H9 (cell line): ENCODE results near the gene SRD5A3. TPM values are rescaled to one million over a fixed set of nuclear protein-coding genes. Genes with fewer than 3 reads are reported as not detected.

Experiments
- DNase-seq: peaks from one replicate; pipeline ENCODE4 v3.0.0-alpha.2; 2017
- H2AFZ ChIP-seq: one replicate; pipeline ENCODE4 v1.6.1; 2013; ENCODE audit warnings: mild to moderate bottlenecking, low read length, control low read depth, moderate library complexity
- H2AK5ac ChIP-seq: 2 replicates; pipeline ENCODE4 v1.6.1; 2013; ENCODE audit warnings: low read length, control low read depth, mixed read lengths; ENCODE audit not compliant: insufficient read length
- H2BK120ac ChIP-seq: one replicate; pipeline ENCODE4 v1.6.1; 2013; ENCODE audit warnings: low read depth, mild to moderate bottlenecking, low read length, control low read depth, inconsistent platforms; ENCODE audit not compliant: poor library complexity, severe bottlenecking
- H2BK12ac ChIP-seq: 2 replicates; pipeline ENCODE4 v1.6.1; 2013; ENCODE audit warnings: low read length, control low read depth, mixed read lengths, low read depth; ENCODE audit not compliant: insufficient read length
- H2BK15ac ChIP-seq: 2 replicates; pipeline ENCODE4 v1.6.1; 2013; ENCODE audit warnings: low read depth, low read length, control low read depth
- H2BK20ac ChIP-seq: one replicate; pipeline ENCODE4 v1.6.1; 2013; ENCODE audit warnings: low read depth, mild to moderate bottlenecking, low read length, control low read depth, inconsistent platforms; ENCODE audit not compliant: poor library complexity, severe bottlenecking
- H2BK5ac ChIP-seq: 2 replicates; pipeline ENCODE4 v1.6.1; 2013; ENCODE audit warnings: low read length, control low read depth, mixed read lengths; ENCODE audit not compliant: insufficient read length
- H3K14ac ChIP-seq: 2 replicates; pipeline ENCODE4 v1.6.1; 2013; ENCODE audit warnings: low read length, control low read depth; ENCODE audit not compliant: insufficient read depth
- H3K18ac ChIP-seq: 2 replicates; pipeline ENCODE4 v1.6.1; 2013; ENCODE audit warnings: low read depth, mild to moderate bottlenecking, mixed read lengths, low read length, control low read depth; ENCODE audit not compliant: insufficient read length
- H3K23ac ChIP-seq: 2 replicates; pipeline ENCODE4 v1.6.1; 2013; ENCODE audit warnings: low read length, control low read depth, mixed read lengths, low read depth; ENCODE audit not compliant: insufficient read length
- H3K23me2 ChIP-seq: 2 replicates; pipeline ENCODE4 v1.6.1; 2013; ENCODE audit warnings: low read depth, mild to moderate bottlenecking, mixed read lengths, low read length, control low read depth; ENCODE audit not compliant: insufficient read length, poor library complexity, severe bottlenecking
- H3K27ac ChIP-seq: 2 replicates; pipeline ENCODE4 v1.5.1; 2013; ENCODE audit warnings: low read length, control low read depth, mixed read lengths, low read depth; ENCODE audit not compliant: insufficient read length
- H3K27me3 ChIP-seq: 2 replicates; pipeline ENCODE4 v1.6.1; 2013; ENCODE audit warnings: low read length, control low read depth, inconsistent platforms; ENCODE audit not compliant: insufficient read depth
- H3K4ac ChIP-seq: 2 replicates; pipeline ENCODE4 v1.6.1; 2013; ENCODE audit warnings: low read depth, mild to moderate bottlenecking, control low read depth, inconsistent platforms, low read length, moderate library complexity
- H3K4me1 ChIP-seq: 2 replicates; pipeline ENCODE4 v1.6.1; 2013; ENCODE audit warnings: low read length, control low read depth, inconsistent platforms; ENCODE audit not compliant: insufficient read depth
- H3K4me2 ChIP-seq: 2 replicates; pipeline ENCODE4 v1.6.1; 2013; ENCODE audit warnings: low read length, control low read depth, mixed read lengths; ENCODE audit not compliant: insufficient read length, insufficient read depth
- H3K56ac ChIP-seq: 2 replicates; pipeline ENCODE4 v1.6.1; 2013; ENCODE audit warnings: low read depth, mild to moderate bottlenecking, mixed read lengths, low read length, control low read depth; ENCODE audit not compliant: insufficient read length
- H3K79me1 ChIP-seq: 2 replicates; pipeline ENCODE4 v1.6.1; 2013; ENCODE audit warnings: low read depth, mild to moderate bottlenecking, moderate library complexity, low read length, control low read depth, inconsistent platforms; ENCODE audit not compliant: insufficient read depth, poor library complexity, severe bottlenecking
- H3K79me2 ChIP-seq: 2 replicates; pipeline ENCODE4 v1.6.1; 2013; ENCODE audit warnings: low read length, control low read depth, inconsistent platforms; ENCODE audit not compliant: insufficient read depth
- H3K9ac ChIP-seq: 2 replicates; pipeline ENCODE4 v1.6.1; 2013; ENCODE audit warnings: low read length, control low read depth, mixed read lengths; ENCODE audit not compliant: insufficient read length; ENCODE audit errors: extremely low read depth
- H3K9me3 ChIP-seq: one replicate; pipeline ENCODE4 v1.6.1; 2013; ENCODE audit warnings: low read depth, low read length, inconsistent platforms; ENCODE audit not compliant: control insufficient read depth
- H3T11ph ChIP-seq: one replicate; pipeline ENCODE4 v1.6.1; 2013; ENCODE audit warnings: mild to moderate bottlenecking, low read length, control low read depth, inconsistent platforms
- H4K20me1 ChIP-seq: one replicate; pipeline ENCODE4 v1.6.1; 2013; ENCODE audit not compliant: control insufficient read depth, insufficient read length, insufficient read depth
- H4K5ac ChIP-seq: 2 replicates; pipeline ENCODE4 v1.6.1; 2013; ENCODE audit warnings: low read depth, mild to moderate bottlenecking, mixed read lengths, low read length, control low read depth; ENCODE audit not compliant: insufficient read length
- H4K8ac ChIP-seq: replicated peaks from 2 replicates; pipeline ENCODE4 v1.6.1; 2013; ENCODE audit warnings: low read length, control low read depth, mixed read lengths, low read depth; ENCODE audit not compliant: insufficient read length
- H4K91ac ChIP-seq: 2 replicates; pipeline ENCODE4 v1.6.1; 2013; ENCODE audit warnings: low read depth, mild to moderate bottlenecking, moderate library complexity, mixed read lengths, low read length, control low read depth; ENCODE audit not compliant: insufficient read length
- H3K27ac Mint-ChIP-seq, 3 experiments: 2 replicates in 2 of 3; 3 replicates in 1 of 3; pipeline ENCODE4 v1.8.0; 2020 to 2021; ENCODE audit warnings: mixed read lengths in 3 of 3, mild to moderate bottlenecking in 1 of 3, moderate library complexity in 1 of 3
- H3K27me3 Mint-ChIP-seq: 2 replicates; pipeline ENCODE4 v1.8.0; 2021; ENCODE audit warnings: low read depth, mild to moderate bottlenecking, moderate library complexity, mixed read lengths
- H3K36me3 Mint-ChIP-seq, 3 experiments: 2 replicates in 2 of 3; 3 replicates in 1 of 3; pipeline ENCODE4 v1.8.0; 2020 to 2021; ENCODE audit warnings: low read depth in 3 of 3, mixed read lengths in 3 of 3; ENCODE audit not compliant: insufficient read depth in 1 of 3
- H3K4me1 Mint-ChIP-seq, 2 experiments: 2 replicates each; pipeline ENCODE4 v1.8.0; 2020; ENCODE audit warnings: mixed read lengths in 2 of 2
- H3K4me3 Mint-ChIP-seq, 2 experiments: 2 replicates in 1 of 2; 3 replicates in 1 of 2; pipeline ENCODE4 v1.8.0; 2020 to 2021; ENCODE audit warnings: mild to moderate bottlenecking in 2 of 2, mixed read lengths in 2 of 2, moderate library complexity in 1 of 2
- H3K9me3 Mint-ChIP-seq, 2 experiments: 2 replicates in 1 of 2; 3 replicates in 1 of 2; pipeline ENCODE4 v1.8.0; 2020; ENCODE audit warnings: mild to moderate bottlenecking in 2 of 2, mixed read lengths in 2 of 2, moderate library complexity in 1 of 2
- CTCF ChIP-seq: fragments of 200-600 bp; sonication (generic); conservative IDR thresholded peaks from 3 replicates; pipeline ENCODE4 v1.8.0; 2021; ENCODE audit warnings: antibody characterized with exemption, mild to moderate bottlenecking
- total RNA-seq: library from RNA; stranded (reverse); gene quantifications from 2 replicates; pipeline ENCODE4 v1.2.1, GENCODE V29; 2021

Gene SRD5A3
- total RNA-seq, 1 experiment from 2014 or later: 35.0 TPM

DNA sequence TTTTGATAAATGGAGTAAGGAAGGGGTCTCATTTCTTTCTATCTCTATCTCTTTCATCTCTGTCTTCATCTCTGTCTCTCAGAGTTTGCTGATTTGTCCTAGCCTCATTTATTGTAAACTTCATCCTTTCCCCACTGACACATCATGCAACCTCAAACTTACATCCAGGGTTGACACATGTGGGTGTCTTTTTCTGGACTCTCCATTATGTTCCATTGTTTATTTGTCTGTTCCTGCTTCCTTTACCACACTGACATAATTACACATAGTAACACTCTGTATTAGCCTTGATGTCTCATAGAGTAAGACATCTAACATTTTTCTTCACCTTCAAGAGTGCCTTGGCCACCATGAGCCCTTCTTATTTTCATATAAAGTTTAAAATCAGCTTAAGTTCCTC is 8.1 kb upstream of the SRD5A3 start:
- H3K4me1 Mint-ChIP-seq: peaks cover 19 to 26% of the 10 kb centered on the region in 2 experiments
- no peak overlapping the region for H2BK15ac ChIP-seq
- no peak overlapping the region for H3K9ac ChIP-seq
- no peak overlapping the region for H3K4me2 ChIP-seq
- H4K91ac ChIP-seq: no peak overlapping the region
- no peak overlapping the region for H3K18ac ChIP-seq
- no peak overlapping the region for H3K4me3 Mint-ChIP-seq
- peaks cover 2% of the 10 kb centered on the region for H3K27me3 Mint-ChIP-seq
- H3K4me1 ChIP-seq: no peaks in the 10 kb centered on the region
- no peak overlapping the region for H3K56ac ChIP-seq
- no peak overlapping the region for H2BK5ac ChIP-seq
- H2BK12ac ChIP-seq: no peak overlapping the region
- no peaks in the 10 kb centered on the region; a peak in 2 of 7 replicates for H3K36me3 Mint-ChIP-seq
- H4K5ac ChIP-seq: no peak overlapping the region
- no peak overlapping the region for H3K27ac ChIP-seq
- DNase-seq: no peak
- no peak overlapping the region for H2BK120ac ChIP-seq
- H3K79me2 ChIP-seq: no peaks in the 10 kb centered on the region
- no peak overlapping the region for H2AK5ac ChIP-seq
- no peak overlapping the region for H3K23ac ChIP-seq
- H4K20me1 ChIP-seq: no peaks in the 10 kb centered on the region
- H3K9me3 ChIP-seq: no peaks in the 10 kb centered on the region
- no peaks in the 10 kb centered on the region; a peak in 3 of 5 replicates for H3K9me3 Mint-ChIP-seq
- H3T11ph ChIP-seq: no peak overlapping the region
- no peak overlapping the region for H3K4ac ChIP-seq
- H3K14ac ChIP-seq: no peak overlapping the region
- H2BK20ac ChIP-seq: no peak overlapping the region
- no peak overlapping the region for H3K27ac Mint-ChIP-seq
- H2AFZ ChIP-seq: no peak overlapping the region
- no peaks in the 10 kb centered on the region for H3K79me1 ChIP-seq
- H3K27me3 ChIP-seq: no peaks in the 10 kb centered on the region
- no peak for TF ChIP-seq CTCF
- no peaks in the 10 kb centered on the region for H3K23me2 ChIP-seq
- H4K8ac ChIP-seq: no peak overlapping the region
